Loucy (cell line): ENCODE data around the gene NRARP.

Experiments used
- CTCF ChIP-seq: fragments of 200-600 bp; sonication (generic); conservative IDR thresholded peaks from 2 replicates; pipeline ENCODE4 v1.5.1; 2014; ENCODE audit warnings: mild to moderate bottlenecking, antibody characterized with exemption, low read length
- EZH2phosphoT487 ChIP-seq: fragments of 200-600 bp; IDR thresholded peaks from 2 replicates; pipeline ENCODE4 v1.6.1; 2018; ENCODE audit warnings: antibody characterized with exemption, mild to moderate bottlenecking, moderate library complexity, borderline replicate concordance

- TF ChIP-seq CTCF (no peak), EZH2phosphoT487 (no peak)
Measured at GRCh38 chr9:137262909-137263285, 39.2 kb downstream of the NRARP start.
